GM12865 (cell line): ENCODE data around the gene TNRC6B.
"Not testable (repeated sequence)": the region's sequence is repeated elsewhere in the genome, so short reads cannot be mapped to it uniquely, and the experiment has no call there.

Experiments
- DNase-seq: peaks from one replicate; pipeline ENCODE4 v3.0.0; 2010; ENCODE audit warnings: low read depth
- H3K4me3 ChIP-seq: 2 replicates; pipeline ENCODE4 v1.5.1; 2011; ENCODE audit warnings: mild to moderate bottlenecking, low read depth, low read length, control low read depth
- TF ChIP-seq, protein P1 (sequence below): IDR thresholded peaks from 2 replicates; pipeline ENCODE4 v1.5.1; 2011; ENCODE audit warnings: low read length, control low read depth, low read depth, inconsistent platforms; ENCODE audit not compliant: insufficient read depth; ENCODE audit errors: missing control alignments

Gene TNRC6B

DNA sequence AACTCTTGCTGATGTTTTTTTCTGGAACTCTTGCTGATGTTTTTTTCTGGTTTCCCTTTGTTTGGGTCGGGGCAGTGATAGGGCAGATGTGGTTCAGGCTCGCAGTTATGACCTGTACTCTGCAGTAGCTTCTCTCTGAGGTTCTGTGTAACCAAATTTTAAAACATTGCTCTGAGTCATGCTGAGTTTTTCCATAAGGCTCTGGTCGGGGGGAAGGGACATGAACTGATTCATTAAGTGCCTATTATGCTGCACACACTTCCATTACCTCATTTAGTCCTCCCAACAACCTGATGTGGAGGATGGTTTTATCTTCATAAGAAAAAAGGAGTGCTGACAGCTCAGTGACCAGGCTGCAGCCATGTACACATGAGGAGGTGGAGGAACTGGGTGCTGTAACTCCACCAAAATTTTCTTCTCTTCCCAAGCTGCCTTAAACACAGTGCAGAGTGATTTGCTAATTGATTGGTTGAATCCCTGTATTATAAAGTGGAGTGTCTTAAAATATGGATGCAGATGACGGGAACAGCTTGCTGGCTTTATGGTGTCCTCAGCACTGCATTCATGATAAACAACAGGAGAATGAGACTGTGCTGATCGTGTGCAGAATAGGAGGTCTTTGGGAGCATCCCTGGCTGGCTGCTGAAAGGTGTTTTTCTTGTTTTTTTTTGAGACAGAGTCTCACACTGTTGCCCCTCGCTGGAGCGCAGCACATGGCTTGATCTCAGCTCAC, 19.1 kb downstream of the TNRC6B start:
- DNase-seq, result peak; percentile 29
- TF ChIP-seq, protein P1, sequence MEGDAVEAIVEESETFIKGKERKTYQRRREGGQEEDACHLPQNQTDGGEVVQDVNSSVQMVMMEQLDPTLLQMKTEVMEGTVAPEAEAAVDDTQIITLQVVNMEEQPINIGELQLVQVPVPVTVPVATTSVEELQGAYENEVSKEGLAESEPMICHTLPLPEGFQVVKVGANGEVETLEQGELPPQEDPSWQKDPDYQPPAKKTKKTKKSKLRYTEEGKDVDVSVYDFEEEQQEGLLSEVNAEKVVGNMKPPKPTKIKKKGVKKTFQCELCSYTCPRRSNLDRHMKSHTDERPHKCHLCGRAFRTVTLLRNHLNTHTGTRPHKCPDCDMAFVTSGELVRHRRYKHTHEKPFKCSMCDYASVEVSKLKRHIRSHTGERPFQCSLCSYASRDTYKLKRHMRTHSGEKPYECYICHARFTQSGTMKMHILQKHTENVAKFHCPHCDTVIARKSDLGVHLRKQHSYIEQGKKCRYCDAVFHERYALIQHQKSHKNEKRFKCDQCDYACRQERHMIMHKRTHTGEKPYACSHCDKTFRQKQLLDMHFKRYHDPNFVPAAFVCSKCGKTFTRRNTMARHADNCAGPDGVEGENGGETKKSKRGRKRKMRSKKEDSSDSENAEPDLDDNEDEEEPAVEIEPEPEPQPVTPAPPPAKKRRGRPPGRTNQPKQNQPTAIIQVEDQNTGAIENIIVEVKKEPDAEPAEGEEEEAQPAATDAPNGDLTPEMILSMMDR, result no peak
- H3K4me3 ChIP-seq, result no peak overlapping the region

GRCh38 chr22:40197421-40197820, 19.7 kb downstream of the TNRC6B start:
- H3K4me3 ChIP-seq, DNase-seq: not testable (repeated sequence)

DNA sequence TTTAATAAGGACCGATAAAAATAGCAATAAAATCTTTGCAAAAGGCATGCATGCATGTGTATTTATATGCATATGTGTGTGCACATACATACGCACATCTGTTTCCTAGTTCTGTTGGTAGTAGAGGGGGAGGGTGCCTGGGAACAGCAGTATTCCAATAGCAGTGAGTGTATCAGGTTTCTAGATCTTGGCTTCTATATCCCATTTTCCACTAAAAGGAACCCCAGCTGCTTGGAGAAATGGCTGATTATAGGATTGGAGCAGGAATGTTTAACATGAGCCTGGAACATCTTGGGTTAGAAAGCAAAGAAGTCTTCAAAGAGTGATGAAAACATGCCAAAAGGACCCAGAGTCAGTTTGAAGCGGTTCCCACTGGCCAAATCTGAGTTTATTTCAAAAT, 21.0 kb downstream of the TNRC6B start:
- no peak for DNase-seq
- TF ChIP-seq, protein P1, result no peak
- no peak overlapping the region for H3K4me3 ChIP-seq

- TF ChIP-seq, protein P1, result no peak
- no peak overlapping the region for H3K4me3 ChIP-seq
- DNase-seq, result no peak
Observed at GRCh38 chr22:40199223-40199622, 21.5 kb downstream of the TNRC6B start.

GRCh38 chr22:40199852-40200251, 22.1 kb downstream of the TNRC6B start:
- no peak for DNase-seq
- no peak overlapping the region for H3K4me3 ChIP-seq
- TF ChIP-seq, protein P1, result no peak

- TF ChIP-seq, protein P1, result no peak
- DNase-seq, result no peak
- no peak overlapping the region for H3K4me3 ChIP-seq
Observed at GRCh38 chr22:40200795-40201530, 23.2 kb downstream of the TNRC6B start.

DNA sequence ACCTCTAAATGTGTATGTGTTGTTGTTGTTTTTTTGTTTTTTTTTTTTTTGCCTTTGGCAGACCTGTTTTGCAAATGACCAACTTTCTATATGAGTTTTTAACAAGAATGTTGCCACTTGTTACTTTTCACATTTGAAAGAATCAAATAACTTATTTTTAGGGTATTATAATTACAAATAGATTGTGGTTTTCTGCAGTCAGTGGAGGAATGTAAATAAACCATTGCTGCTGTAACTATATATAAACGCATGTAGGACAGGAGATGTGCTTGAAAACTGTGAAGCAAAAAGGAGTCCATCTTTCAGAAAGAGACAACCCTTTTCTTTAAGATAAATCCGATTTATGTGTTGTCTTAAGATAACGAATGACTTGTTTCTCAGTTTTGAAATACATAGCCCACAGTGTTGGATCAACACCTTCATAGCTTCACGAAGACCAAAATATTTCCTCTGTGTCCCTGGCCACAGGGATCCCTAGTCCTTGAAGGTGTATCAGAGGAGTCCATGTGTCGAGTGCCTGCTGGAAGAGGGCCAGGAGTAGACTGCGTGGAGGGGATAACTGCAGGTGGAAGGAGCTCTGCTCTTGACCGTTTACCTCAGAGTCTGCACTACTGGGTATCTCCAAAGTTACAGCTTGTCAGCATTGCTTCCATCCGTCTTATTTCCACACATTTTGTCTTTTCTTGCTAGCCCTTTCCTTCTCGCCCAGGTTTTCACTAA, 24.7 kb downstream of the TNRC6B start:
- no peak for DNase-seq
- TF ChIP-seq, protein P1, result no peak
- H3K4me3 ChIP-seq, result no peak overlapping the region
